GM12878 (cell line): ENCODE results near the gene ZFPM1.

Experiments
- CHD1 ChIP-seq: IDR thresholded peaks from 2 replicates; pipeline ENCODE4 v1.6.1; 2012; ENCODE audit warnings: low read depth, low read length, improper control_type of control experiment
- POLR2A ChIP-seq: IDR thresholded peaks from 2 replicates; pipeline ENCODE4 v1.6.1; 2011; ENCODE audit warnings: low read depth, mild to moderate bottlenecking, low read length
- RAD21 ChIP-seq: IDR thresholded peaks from 2 replicates; pipeline ENCODE4 v1.6.1; 2011; ENCODE audit warnings: mild to moderate bottlenecking, low read depth, low read length, moderate library complexity; ENCODE audit not compliant: insufficient read depth
- SMC3 ChIP-seq: IDR thresholded peaks from 2 replicates; pipeline ENCODE4 v1.6.1; 2011; ENCODE audit warnings: low read length, improper control_type of control experiment, borderline replicate concordance
- TF ChIP-seq, protein P1 (sequence below), 3 experiments: IDR thresholded peaks in 2 of 3; conservative IDR thresholded peaks in 1 of 3; 2 replicates each; pipeline ENCODE4 v1.5.1; 2011; ENCODE audit warnings: low read depth in 3 of 3, low read length in 3 of 3, mild to moderate bottlenecking in 3 of 3, control low read depth in 2 of 3, moderate library complexity in 2 of 3, inconsistent platforms in 1 of 3, mixed read lengths in 1 of 3; ENCODE audit not compliant: control insufficient read depth in 2 of 3, insufficient read depth in 1 of 3; ENCODE audit errors: extremely low read depth in 1 of 3
- TF ChIP-seq, protein P2 (sequence below): IDR thresholded peaks from 2 replicates; pipeline ENCODE4 v1.6.1; 2011; ENCODE audit warnings: borderline replicate concordance, low read depth, mild to moderate bottlenecking, moderate library complexity, mixed read lengths, low read length; ENCODE audit not compliant: insufficient read depth; ENCODE audit errors: extremely low read length

- no peak for TF ChIP-seq CHD1
- TF ChIP-seq RAD21, result no peak
- TF ChIP-seq, protein P1, sequence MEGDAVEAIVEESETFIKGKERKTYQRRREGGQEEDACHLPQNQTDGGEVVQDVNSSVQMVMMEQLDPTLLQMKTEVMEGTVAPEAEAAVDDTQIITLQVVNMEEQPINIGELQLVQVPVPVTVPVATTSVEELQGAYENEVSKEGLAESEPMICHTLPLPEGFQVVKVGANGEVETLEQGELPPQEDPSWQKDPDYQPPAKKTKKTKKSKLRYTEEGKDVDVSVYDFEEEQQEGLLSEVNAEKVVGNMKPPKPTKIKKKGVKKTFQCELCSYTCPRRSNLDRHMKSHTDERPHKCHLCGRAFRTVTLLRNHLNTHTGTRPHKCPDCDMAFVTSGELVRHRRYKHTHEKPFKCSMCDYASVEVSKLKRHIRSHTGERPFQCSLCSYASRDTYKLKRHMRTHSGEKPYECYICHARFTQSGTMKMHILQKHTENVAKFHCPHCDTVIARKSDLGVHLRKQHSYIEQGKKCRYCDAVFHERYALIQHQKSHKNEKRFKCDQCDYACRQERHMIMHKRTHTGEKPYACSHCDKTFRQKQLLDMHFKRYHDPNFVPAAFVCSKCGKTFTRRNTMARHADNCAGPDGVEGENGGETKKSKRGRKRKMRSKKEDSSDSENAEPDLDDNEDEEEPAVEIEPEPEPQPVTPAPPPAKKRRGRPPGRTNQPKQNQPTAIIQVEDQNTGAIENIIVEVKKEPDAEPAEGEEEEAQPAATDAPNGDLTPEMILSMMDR (IDR thresholded peaks at IDR 0.05 in 2 of 3, conservative IDR thresholded peaks at IDR 0.05 in 1 of 3; ENCODE audit: control insufficient read depth in 2 of 3, extremely low read depth in 1 of 3, insufficient read depth in 1 of 3, low read depth in 3 of 3, low read length in 3 of 3), result no peak
- no peak for TF ChIP-seq POLR2A
- no peak for TF ChIP-seq SMC3
- TF ChIP-seq, protein P2, sequence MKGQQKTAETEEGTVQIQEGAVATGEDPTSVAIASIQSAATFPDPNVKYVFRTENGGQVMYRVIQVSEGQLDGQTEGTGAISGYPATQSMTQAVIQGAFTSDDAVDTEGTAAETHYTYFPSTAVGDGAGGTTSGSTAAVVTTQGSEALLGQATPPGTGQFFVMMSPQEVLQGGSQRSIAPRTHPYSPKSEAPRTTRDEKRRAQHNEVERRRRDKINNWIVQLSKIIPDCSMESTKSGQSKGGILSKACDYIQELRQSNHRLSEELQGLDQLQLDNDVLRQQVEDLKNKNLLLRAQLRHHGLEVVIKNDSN, result no peak
These were observed 8.1 kb upstream of the ZFPM1 start for GRCh38 chr16:88444826-88445582.
